ENCODE measurements around the gene PRAMEF18.
"Not testable (repeated sequence)": the region's sequence is repeated elsewhere in the genome, so short reads cannot be mapped to it uniquely, and the experiment has no call there.

PRAMEF18 gene

GRCh38 chr1:13225675-13226204 lies at the start of gene PRAMEF18:
PRAMEF18 (minus strand) TSS chr1:13226154; CDS start chr1:13226106, 48 bp downstream.
- not testable (repeated sequence) for DNase-seq (ENCODE audit: low read depth)

DNA sequence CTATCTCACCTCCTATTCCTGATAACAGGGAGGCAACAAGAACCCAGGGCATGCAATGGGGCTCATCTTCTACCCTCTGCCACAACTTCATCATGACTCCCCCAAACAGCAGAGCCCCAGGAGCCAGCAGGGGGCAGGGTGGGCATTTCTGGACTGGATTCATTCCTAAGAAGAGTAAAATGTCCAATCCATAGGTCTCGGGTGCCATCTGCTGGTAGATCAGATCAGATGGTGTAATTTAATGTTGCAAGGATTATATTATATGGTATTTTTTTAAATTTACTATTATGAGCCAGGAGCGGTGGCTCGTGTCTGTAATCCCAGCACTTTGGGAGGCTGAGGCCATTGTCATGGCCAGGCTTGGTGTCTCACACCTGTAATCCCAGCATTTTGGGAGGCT lies 39.2 kb upstream of the PRAMEF18 start:
- DNase-seq (ENCODE audit: low read depth), result not testable (repeated sequence)

DNA sequence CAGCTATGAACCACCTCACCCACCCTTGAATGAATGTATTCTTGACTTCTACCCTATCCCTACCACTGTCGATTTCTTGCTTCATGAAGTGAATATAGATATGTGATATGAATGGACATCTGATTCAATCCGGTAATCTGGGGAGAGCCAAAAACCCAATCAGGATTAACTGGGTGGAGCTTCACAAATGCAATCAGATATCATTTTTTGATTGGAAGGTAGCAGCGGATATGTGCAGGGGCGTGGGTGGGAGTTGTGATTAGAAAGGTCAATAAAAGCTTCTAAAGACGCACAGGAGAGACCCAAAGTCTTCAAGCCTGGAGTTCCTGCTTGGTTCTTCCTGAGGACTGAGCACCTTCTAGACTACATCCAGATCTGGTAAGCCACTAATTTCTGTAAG lies 27.9 kb upstream of the PRAMEF18 start, which contains the start of gene PRAMEF5:
TSS of gene PRAMEF5 (plus strand) at position 301 of the 400 bp plus-strand sequence. CDS start 5,071 bp downstream, outside the sequence.
- DNase-seq (ENCODE audit: low read depth), result not testable (repeated sequence)

GRCh38 chr1:13247122-13247521 lies 21.2 kb upstream of the PRAMEF18 start:
- not testable (repeated sequence) for DNase-seq (ENCODE audit: low read depth)

GRCh38 chr1:13246554-13246871 lies 20.6 kb upstream of the PRAMEF18 start:
- not testable (repeated sequence) for DNase-seq (ENCODE audit: low read depth)

DNA sequence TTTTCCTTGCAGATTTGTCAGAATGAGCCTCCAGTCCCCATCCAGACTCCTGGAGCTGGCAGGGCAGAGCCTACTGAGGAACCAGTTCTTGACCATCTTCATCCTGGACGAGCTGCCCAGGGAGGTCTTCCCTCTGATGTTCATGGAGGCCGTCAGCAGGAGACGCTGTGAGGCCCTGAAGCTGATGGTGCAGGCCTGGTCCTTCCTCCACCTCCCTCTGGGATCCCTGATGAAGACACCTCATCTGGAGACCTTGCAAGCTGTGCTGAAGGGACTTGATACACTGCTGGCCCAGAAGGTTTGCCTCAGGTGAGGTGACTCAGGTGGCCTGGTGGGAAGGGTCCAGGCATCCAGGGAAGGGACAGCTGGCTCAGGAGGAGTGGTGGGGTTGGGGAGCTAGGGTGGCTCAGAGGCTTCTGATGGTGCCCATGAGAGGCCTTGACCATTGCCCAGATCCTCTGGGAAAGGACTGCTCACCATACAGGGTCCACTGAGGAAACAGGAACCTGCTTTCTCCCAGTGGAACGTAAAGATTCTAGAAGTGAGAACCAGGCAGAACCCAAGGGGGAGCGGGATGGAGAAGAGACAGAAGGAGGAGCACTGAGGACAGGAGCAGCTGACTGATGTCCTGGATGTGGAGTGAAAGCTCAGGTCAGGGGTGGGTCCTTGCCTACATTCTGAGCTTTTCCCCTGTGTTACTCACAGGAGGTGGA lies 20.0 kb upstream of the PRAMEF18 start:
- DNase-seq (ENCODE audit: low read depth), result not testable (repeated sequence)

DNA sequence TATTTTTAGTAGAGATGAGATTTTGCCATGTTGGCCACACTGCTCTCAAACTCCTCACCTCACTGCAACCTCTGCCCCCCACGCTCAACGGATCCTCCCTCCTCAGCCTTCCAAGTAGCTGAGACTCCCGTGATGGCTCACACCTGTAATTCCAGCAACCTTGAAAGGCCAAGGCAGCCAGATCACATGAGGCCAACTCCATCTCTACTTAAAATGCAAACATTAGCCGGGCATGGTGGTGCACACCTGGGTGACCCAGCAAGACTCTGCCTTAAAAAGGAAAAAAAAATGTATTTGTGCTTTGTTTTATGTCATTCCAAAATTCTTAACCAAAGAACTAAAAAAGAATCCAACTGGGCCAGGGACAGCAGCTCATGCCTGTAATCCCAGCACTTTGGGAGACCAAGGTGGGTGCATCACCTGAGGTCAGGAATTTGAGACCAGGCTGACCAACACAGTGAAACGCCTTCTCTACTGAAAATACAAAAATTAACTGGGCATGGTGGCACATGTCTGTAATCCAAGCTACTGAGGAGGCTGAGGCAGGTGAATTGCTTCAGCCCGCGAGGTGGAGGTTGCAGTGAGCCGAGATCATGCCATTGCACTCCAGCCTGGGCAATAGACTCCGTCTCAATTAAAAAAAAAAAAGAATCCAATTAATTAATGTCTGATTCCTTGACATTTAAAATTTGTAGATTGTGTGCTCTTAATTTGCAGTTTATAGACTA lies 17.7 kb upstream of the PRAMEF18 start:
- not testable (repeated sequence) for DNase-seq (ENCODE audit: low read depth)

- not testable (repeated sequence) for DNase-seq (ENCODE audit: low read depth)
Measured at GRCh38 chr1:13239633-13240032, 13.7 kb upstream of the PRAMEF18 start.

- not testable (repeated sequence) for DNase-seq (ENCODE audit: low read depth)
Measured at GRCh38 chr1:13237572-13237971, 11.6 kb upstream of the PRAMEF18 start.

DNA sequence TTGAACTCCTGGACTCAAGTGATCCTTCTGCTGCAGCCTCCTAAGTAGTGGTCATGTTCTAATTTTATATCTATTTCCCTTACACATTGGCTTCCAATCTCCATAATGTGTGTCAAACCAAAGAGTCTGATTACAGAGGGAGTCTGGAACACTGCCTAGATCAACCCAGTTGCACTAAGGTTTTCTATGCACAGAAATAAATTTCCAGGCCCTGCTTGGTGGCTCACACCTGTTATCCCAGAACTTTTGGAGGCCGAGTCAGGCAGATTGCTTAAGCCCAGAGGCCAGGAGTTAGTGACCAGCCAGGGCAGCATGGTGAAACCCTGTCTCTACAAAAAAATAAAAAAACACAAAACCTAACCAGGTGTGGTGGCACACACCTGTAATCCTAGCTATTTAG lies 8.1 kb upstream of the PRAMEF18 start:
- DNase-seq (ENCODE audit: low read depth), result not testable (repeated sequence)

DNA sequence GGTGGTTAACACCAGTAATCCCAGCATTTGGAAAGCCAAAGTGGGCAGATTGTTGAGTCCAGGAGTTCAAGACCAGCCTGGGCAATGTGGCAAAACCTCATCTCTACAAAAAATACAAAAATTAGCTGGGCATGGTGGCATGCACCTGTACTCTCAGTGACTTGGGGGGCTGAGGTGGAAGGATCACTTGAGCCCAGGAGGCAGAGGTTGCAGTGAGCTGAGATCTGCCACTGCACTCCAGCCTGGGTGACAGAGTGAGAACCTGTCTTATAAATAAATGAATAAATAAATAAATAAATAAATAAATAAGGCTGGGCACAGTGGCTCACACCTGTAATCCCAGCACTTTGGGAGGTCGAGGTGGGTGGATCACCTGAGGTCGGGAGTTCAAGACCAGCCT lies 6.1 kb upstream of the PRAMEF18 start:
- not testable (repeated sequence) for DNase-seq (ENCODE audit: low read depth)

GRCh38 chr1:13231061-13231750 lies 5.3 kb upstream of the PRAMEF18 start:
- not testable (repeated sequence) for DNase-seq (ENCODE audit: low read depth)

- not testable (repeated sequence) for DNase-seq (ENCODE audit: low read depth)
Measured at GRCh38 chr1:13230601-13231000, 4.6 kb upstream of the PRAMEF18 start.

GRCh38 chr1:13230096-13230495 lies 4.1 kb upstream of the PRAMEF18 start:
- not testable (repeated sequence) for DNase-seq (ENCODE audit: low read depth)

DNA sequence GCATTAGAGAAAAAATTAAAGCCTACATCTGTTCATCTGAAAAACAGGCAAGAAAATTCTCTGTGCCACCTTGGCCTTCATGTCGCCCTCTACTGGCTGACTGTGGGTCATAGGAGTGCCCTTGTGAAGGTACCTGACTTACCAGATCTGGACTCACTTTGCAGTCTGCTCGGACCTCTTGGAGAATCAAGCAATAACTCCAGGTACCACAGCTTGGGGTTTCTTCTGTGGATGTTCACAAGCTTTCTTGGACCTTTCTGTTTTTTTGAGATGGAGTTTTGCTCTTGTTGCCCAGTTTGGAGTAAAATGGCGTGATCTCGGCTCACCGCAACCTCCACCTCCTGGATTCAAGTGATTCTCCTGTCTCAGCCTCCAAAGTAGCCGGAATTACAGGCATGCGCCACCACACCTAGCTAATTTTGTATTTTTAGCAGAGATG lies 2.4 kb upstream of the PRAMEF18 start:
- DNase-seq (ENCODE audit: low read depth), result no peak

- not testable (repeated sequence) for DNase-seq (ENCODE audit: low read depth)
Measured at GRCh38 chr1:13227271-13228055, 1.5 kb upstream of the PRAMEF18 start.

GRCh38 chr1:13224480-13225060 lies 1.4 kb downstream of the PRAMEF18 start:
- no peak for DNase-seq (ENCODE audit: low read depth)

GRCh38 chr1:13222788-13223187 lies 3.2 kb downstream of the PRAMEF18 start:
- not testable (repeated sequence) for DNase-seq (ENCODE audit: low read depth)

DNA sequence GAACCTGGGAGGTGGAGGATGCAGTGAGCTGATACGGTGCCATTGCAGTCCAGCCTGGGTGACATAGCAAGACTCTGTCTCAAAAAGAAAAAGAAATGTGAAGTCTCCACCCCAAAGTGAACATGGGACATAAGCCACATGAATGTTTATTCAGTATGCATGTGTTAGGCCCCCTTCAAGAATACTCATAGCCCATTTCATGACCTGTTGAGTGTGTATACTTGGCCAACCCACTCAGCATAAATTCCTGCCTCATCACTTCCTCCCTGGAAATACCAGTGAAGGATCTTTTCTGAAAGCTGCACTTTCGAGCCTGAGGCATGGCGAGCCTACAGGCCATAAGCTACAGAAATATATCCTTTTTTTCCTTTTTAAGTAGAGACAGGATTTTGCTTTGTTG lies 6.8 kb downstream of the PRAMEF18 start:
- not testable (repeated sequence) for DNase-seq (ENCODE audit: low read depth)

- DNase-seq (ENCODE audit: low read depth), result not testable (repeated sequence)
Measured at GRCh38 chr1:13216619-13217018, 9.3 kb downstream of the PRAMEF18 start.

- not testable (repeated sequence) for DNase-seq (ENCODE audit: low read depth)
Measured at GRCh38 chr1:13208712-13209111, 17.2 kb downstream of the PRAMEF18 start.

All from stimulated activated CD4-positive, alpha-beta T cell treated with anti-CD3 and anti-CD28 coated beads, Interleukin-2, amount 100 ng/mL, for 4 hours (primary cell).